K562 (cell line): ENCODE results near the gene PACSIN3. TPM values are rescaled to one million over a fixed set of nuclear protein-coding genes. Genes with fewer than 3 reads are reported as not detected.

ENCODE experiments used
- ATAC-seq: fragments of 200-7000 bp; cut with Tn5 transposase; 3 replicates; pipeline ENCODE4 v1.9.1; 2020; ENCODE audit warnings: moderate library complexity
- BruUV-seq: library from RNA; stranded (reverse); fragments of 400-500 nt; replicated peaks from 2 replicates; lab custom pipeline; 2021; lab: Mats Ljungman, UMichigan
- CTCF ChIA-PET: fragments of 300-600 bp; formaldehyde crosslinking; extraction: SDS; loops from one replicate; lab custom pipeline; 2021; ENCODE audit warnings: low intra/inter-chr PET ratio; lab: Yijun Ruan, JAX
- POLR2A ChIA-PET: fragments of 300-600, 350-650 bp; sonication (Branson Sonifier 250); formaldehyde crosslinking; extraction: SDS; loops from one replicate; lab custom pipeline; 2021; ENCODE audit warnings: antibody characterized with exemption, inconsistent platforms; lab: Yijun Ruan, JAX
- DNase-seq, 4 experiments: peaks; one replicate each; pipeline versions ENCODE4 v3.0.0 to v3.0.0-alpha.2; 2011 to 2018; ENCODE audit warnings: low spot score in 3 of 4, mixed read lengths in 3 of 4; ENCODE audit errors: extremely low read depth in 1 of 4
- FAIRE-seq: peaks from 2 replicates; lab custom pipeline; 2011; peaks lifted over from hg19 to GRCh38; lab: Jason Lieb, UNC
- H2AFZ ChIP-seq: 2 replicates; pipeline ENCODE4 v1.6.0; 2011; ENCODE audit warnings: low read depth, low read length, control low read depth, inconsistent platforms
- H3K27ac ChIP-seq: fragments of 200-600 bp; 3 replicates; pipeline ENCODE4 v1.8.0; 2011; ENCODE audit warnings: low read depth, mild to moderate bottlenecking, control low read depth, inconsistent platforms, low read length, moderate library complexity, mixed read lengths; ENCODE audit errors: extremely low read depth
- H3K27me3 ChIP-seq, 2 experiments: fragments of 300-600 bp in 1 of 2; 2 replicates in 1 of 2; 3 replicates in 1 of 2; pipeline versions ENCODE4 v1.6.0 to v1.8.0; 2011; ENCODE audit warnings: inconsistent platforms in 2 of 2, low read length in 2 of 2, mild to moderate bottlenecking in 1 of 2, mixed read lengths in 1 of 2, moderate library complexity in 1 of 2; ENCODE audit not compliant: control insufficient read depth in 2 of 2, insufficient read depth in 2 of 2
- H3K36me3 ChIP-seq: fragments of 300-600 bp; 3 replicates; pipeline ENCODE4 v1.8.0; 2011; ENCODE audit warnings: mild to moderate bottlenecking, low read length, inconsistent platforms; ENCODE audit not compliant: control insufficient read depth, insufficient read depth
- H3K4me1 ChIP-seq, 2 experiments: fragments of 200-600 bp in 1 of 2; replicated peaks in 1 of 2; 2 replicates in 1 of 2; 3 replicates in 1 of 2; pipeline versions ENCODE4 v1.5.1 to v1.8.0; 2011; ENCODE audit warnings: inconsistent platforms in 2 of 2, low read length in 2 of 2, mild to moderate bottlenecking in 1 of 2, mixed read lengths in 1 of 2, moderate library complexity in 1 of 2; ENCODE audit not compliant: control insufficient read depth in 2 of 2, insufficient read depth in 2 of 2
- H3K4me2 ChIP-seq: 2 replicates; pipeline ENCODE4 v1.6.1; 2011; ENCODE audit warnings: low read length, control low read depth, inconsistent platforms, mixed read lengths; ENCODE audit not compliant: insufficient read depth
- H3K4me3 ChIP-seq: fragments of 200-600 bp; sonication (generic), shearing (Covaris generic); 2 replicates; pipeline ENCODE4 v1.5.1; 2016; ENCODE audit warnings: control low read depth, inconsistent platforms
- H3K79me2 ChIP-seq: fragments of 200-600 bp; 3 replicates; pipeline ENCODE4 v1.8.0; 2011; ENCODE audit warnings: low read length, inconsistent platforms; ENCODE audit not compliant: control insufficient read depth, insufficient read depth
- H3K9ac ChIP-seq, 2 experiments: 2 replicates each; pipeline versions ENCODE4 v1.6.0 to v1.6.1; 2011; ENCODE audit warnings: low read depth in 2 of 2, low read length in 2 of 2, control low read depth in 1 of 2, inconsistent platforms in 1 of 2, mild to moderate bottlenecking in 1 of 2, mixed read lengths in 1 of 2; ENCODE audit not compliant: insufficient read depth in 1 of 2
- H3K9me1 ChIP-seq: one replicate; pipeline ENCODE4 v1.6.0; 2011; ENCODE audit warnings: inconsistent platforms, mild to moderate bottlenecking, low read length, moderate library complexity; ENCODE audit not compliant: control insufficient read depth, insufficient read depth
- H3K9me3 ChIP-seq: replicated peaks from 2 replicates; pipeline ENCODE4 v1.5.1; 2011; ENCODE audit warnings: low read depth, low read length, inconsistent platforms; ENCODE audit not compliant: control insufficient read depth, insufficient read depth
- H4K20me1 ChIP-seq: replicated peaks from 2 replicates; pipeline ENCODE4 v1.6.1; 2011; ENCODE audit warnings: low read length, inconsistent platforms, mixed read lengths; ENCODE audit not compliant: control insufficient read depth, insufficient read depth
- CCAR2 ChIP-seq: fragments of 200-400 bp; formaldehyde crosslinking; IDR thresholded peaks from 2 replicates; pipeline ENCODE4 v1.6.1; 2017; ENCODE audit warnings: mild to moderate bottlenecking, low read depth, low read length
- CTBP1 ChIP-seq: fragments of 450-650 bp; IDR thresholded peaks from 2 replicates; pipeline ENCODE4 v1.6.1; 2016; ENCODE audit warnings: borderline replicate concordance
- E2F5 ChIP-seq: sonication (generic); formaldehyde crosslinking; IDR thresholded peaks from 2 replicates; pipeline ENCODE4 v1.8.0; 2022; ENCODE audit warnings: mild to moderate bottlenecking, missing genetic modification reagents
- ELK1 ChIP-seq: sonication (generic); formaldehyde crosslinking; IDR thresholded peaks from 2 replicates; pipeline ENCODE4 v1.8.1; 2022; ENCODE audit warnings: missing genetic modification reagents
- ESRRA ChIP-seq: fragments of 450-650 bp; IDR thresholded peaks from 2 replicates; pipeline ENCODE4 v1.6.1; 2014; ENCODE audit warnings: low read depth, mild to moderate bottlenecking, moderate library complexity, borderline replicate concordance
- JUND ChIP-seq, 2 experiments: IDR thresholded peaks; 2 replicates in 1 of 2; 3 replicates in 1 of 2; pipeline ENCODE4 v1.6.1; 2011; ENCODE audit warnings: borderline replicate concordance in 2 of 2, low read depth in 2 of 2, low read length in 2 of 2, improper control_type of control experiment in 1 of 2, missing biosample characterization in 1 of 2, missing genetic modification characterization in 1 of 2, missing genetic modification reagents in 1 of 2
- NCOA4 ChIP-seq: fragments of 450-650 bp; IDR thresholded peaks from 2 replicates; pipeline ENCODE4 v1.6.1; 2018; ENCODE audit warnings: mild to moderate bottlenecking; ENCODE audit not compliant: partially characterized antibody
- SAFB ChIP-seq: fragments of 200-400 bp; formaldehyde crosslinking; IDR thresholded peaks from 2 replicates; pipeline ENCODE4 v1.6.1; 2017; ENCODE audit warnings: low read depth, low read length, borderline replicate concordance
- ZNF146 ChIP-seq: IDR thresholded peaks from one replicate; pipeline ENCODE4 v1.6.1; 2018; ENCODE audit warnings: missing compliant biosample characterization; ENCODE audit not compliant: unreplicated experiment
- ZNF41 ChIP-seq: fragments of 250-450 bp; sonication (Bioruptor Pico); conservative IDR thresholded peaks from 2 replicates; pipeline ENCODE4 v1.4.0; 2020; ENCODE audit warnings: mild to moderate bottlenecking
- ZNF586 ChIP-seq: fragments of 450-650 bp; formaldehyde crosslinking; conservative IDR thresholded peaks from 2 replicates; pipeline ENCODE4 v1.4.0; 2020; ENCODE audit warnings: mild to moderate bottlenecking, moderate library complexity
- WGBS: fragments of 100-300 bp; shearing (Covaris generic); methylation state at CpG from one replicate; pipeline ENCODE4 v1.1.6; 2016; ENCODE audit warnings: low coverage, mixed read lengths; ENCODE audit not compliant: insufficient coverage; ENCODE audit errors: missing lambda C conversion rate; 5-methylcytosine and 5-hydroxymethylcytosine counted together
- in situ Hi-C: fragments of 300-500 bp; cut with MboI; formaldehyde crosslinking; loops from 4 replicates; pipeline ENCODE4 v1.15.0; 2018; ENCODE audit warnings: inconsistent platforms, mixed read lengths
- intact Hi-C: fragments of 100-400 bp; cut with micrococcal nuclease; formaldehyde crosslinking; loops from 2 replicates; pipeline ENCODE4 v1.14.2; 2022
- polyA plus RNA-seq, 8 experiments: library from polyadenylated mRNA; depleted of rRNA in 4 of 8; stranded (reverse) in 5 of 8; unstranded in 3 of 8; fragments of >200 nt; fragmentation: Nextera tagmentation in 2 of 8; fragmentation: Illumina TruSeq in 1 of 8; extraction: Ambion mirVana in 2 of 8; extraction: Trizol in 1 of 8; gene quantifications; 2 replicates each; pipeline versions ENCODE4 v1.2.1 to v1.2.3, GENCODE V29; 2011 to 2014; ENCODE audit warnings: inconsistent platforms in 1 of 8, missing spikeins in 1 of 8
- total RNA-seq, 7 experiments: library from RNA; depleted of rRNA in 6 of 7; stranded (reverse); fragments of >200 nt in 6 of 7; fragmentation: Illumina TruSeq in 2 of 7; extraction: Trizol in 2 of 7; gene quantifications; 2 replicates each; pipeline versions ENCODE4 v1.2.1 to v1.2.3, GENCODE V29; 2011 to 2021; ENCODE audit warnings: low replicate concordance in 1 of 7
- TF ChIP-seq, protein P1 (sequence below): fragments of 250-450 bp; sonication (Bioruptor Pico); IDR thresholded peaks from 2 replicates; pipeline ENCODE4 v1.5.1; 2021; ENCODE audit warnings: mild to moderate bottlenecking

PACSIN3 gene
- total and polyA plus RNA-seq, 9 of the 15 experiments (the other 6 are each of a cell fraction or from before 2014, with no cell fraction given), result 0.13 to 18.1 (median 7.1) TPM

DNA sequence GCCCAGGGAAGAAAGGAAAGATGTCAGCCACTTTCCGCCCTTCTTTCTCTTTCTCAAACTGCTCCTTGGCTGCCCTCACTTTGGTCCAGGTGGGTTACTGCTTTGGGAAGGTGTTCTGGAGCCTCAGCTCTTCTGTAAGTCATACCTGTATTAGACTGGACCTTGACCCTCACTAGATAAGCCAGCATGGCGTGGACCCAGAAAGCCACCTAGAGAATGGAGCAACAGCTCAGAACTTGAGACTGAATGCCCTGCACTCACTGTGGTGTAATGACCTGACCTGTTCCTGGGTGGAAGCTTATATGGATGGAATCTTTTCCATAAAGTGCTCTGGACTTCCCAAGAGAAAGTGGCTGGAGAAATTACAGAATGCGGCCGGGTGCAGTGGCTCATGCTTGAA lies 46.8 kb upstream of the PACSIN3 start:
- in situ Hi-C loops (no loop called here), intact Hi-C loops (no loop called here)
- POLR2A ChIA-PET, result interaction anchor here (0.6 to 10.7 kb wide), 5 partner anchors 11 to 44 kb away, joined by 3 to 110 read pairs (median 4); partner anchors contain the start of gene ACP2
- CTCF ChIA-PET, result interaction anchor here (0.6 to 2.0 kb wide), 4 partner anchors 121 to 221 kb away, joined by 3 to 9 read pairs (median 4); partner anchors contain the start of genes MYBPC3 and SLC39A13
- no peak overlapping the region for H2AFZ ChIP-seq
- H3K79me2 ChIP-seq, result no peaks in the 10 kb centered on the region
- FAIRE-seq, result no peak
- H3K9me1 ChIP-seq, result peaks cover 2% of the 10 kb centered on the region
- H3K27ac ChIP-seq, result no peak overlapping the region
- no peak for TF ChIP-seq ZNF41 (CRISPR knock-in tag)
- WGBS, result 81% methylated on average over 4 of the region's 4 CpGs
- no peak for DNase-seq
- H3K4me1 ChIP-seq, result peaks cover 4 to 5% of the 10 kb centered on the region in 2 experiments; a peak in 2 of 5 replicates
- H4K20me1 ChIP-seq, result no peaks in the 10 kb centered on the region
- no peak overlapping the region for H3K9ac ChIP-seq
- peaks cover 5% of the 10 kb centered on the region; the same call in 2 of the 3 replicates for H3K36me3 ChIP-seq
- no peak overlapping the region for H3K4me2 ChIP-seq
- H3K9me3 ChIP-seq, result no peaks in the 10 kb centered on the region
- no TSS peak for BruUV-seq
- H3K4me3 ChIP-seq, result no peak overlapping the region
- H3K27me3 ChIP-seq, result no peaks in the 10 kb centered on the region
- no peak for ATAC-seq

GRCh38 chr11:47229161-47229560 lies 42.9 kb upstream of the PACSIN3 start:
- H3K27me3 ChIP-seq, result no peaks in the 10 kb centered on the region
- H3K9ac ChIP-seq, result no peak overlapping the region
- H3K27ac ChIP-seq, result no peak overlapping the region
- H4K20me1 ChIP-seq, result no peaks in the 10 kb centered on the region
- ChIA-PET POLR2A (interaction anchor here (1.4 to 10.7 kb wide), 2 partner anchors 14 to 17 kb away, joined by 5 to 110 read pairs; partner anchors contain the start of genes ACP2 and DDB2), CTCF (no interaction called here)
- H3K79me2 ChIP-seq, result no peaks in the 10 kb centered on the region
- H3K9me1 ChIP-seq, result peaks cover 2% of the 10 kb centered on the region
- no peaks in the 10 kb centered on the region for H3K4me1 ChIP-seq
- no peak overlapping the region for H3K4me2 ChIP-seq
- no peak for FAIRE-seq
- peak in 1 of 4 experiments; percentile 8 for DNase-seq
- WGBS, result 70% methylated on average over 7 of the region's 8 CpGs
- H2AFZ ChIP-seq, result no peak overlapping the region
- no peaks in the 10 kb centered on the region for H3K36me3 ChIP-seq
- BruUV-seq, result no TSS peak
- no peak for ATAC-seq
- H3K4me3 ChIP-seq, result no peak overlapping the region
- H3K9me3 ChIP-seq, result no peaks in the 10 kb centered on the region
- in situ Hi-C loops, result no loop called here
- intact Hi-C loops, result no loop called here
- TF ChIP-seq E2F5 (CRISPR knock-in tag) (no peak), CTBP1 (no peak), JUND (IDR thresholded peaks at IDR 0.05; ENCODE audit: borderline replicate concordance, low read depth, low read length) (no peak), JUND (tag; IDR thresholded peaks at IDR 0.05; ENCODE audit: borderline replicate concordance, low read depth, low read length) (no peak), ZNF586 (CRISPR knock-in tag) (no peak), CCAR2 (no peak), ELK1 (CRISPR knock-in tag) (no peak), NCOA4 (no peak), ESRRA (no peak), SAFB (no peak), ZNF146 (no peak)
- TF ChIP-seq, protein P1, sequence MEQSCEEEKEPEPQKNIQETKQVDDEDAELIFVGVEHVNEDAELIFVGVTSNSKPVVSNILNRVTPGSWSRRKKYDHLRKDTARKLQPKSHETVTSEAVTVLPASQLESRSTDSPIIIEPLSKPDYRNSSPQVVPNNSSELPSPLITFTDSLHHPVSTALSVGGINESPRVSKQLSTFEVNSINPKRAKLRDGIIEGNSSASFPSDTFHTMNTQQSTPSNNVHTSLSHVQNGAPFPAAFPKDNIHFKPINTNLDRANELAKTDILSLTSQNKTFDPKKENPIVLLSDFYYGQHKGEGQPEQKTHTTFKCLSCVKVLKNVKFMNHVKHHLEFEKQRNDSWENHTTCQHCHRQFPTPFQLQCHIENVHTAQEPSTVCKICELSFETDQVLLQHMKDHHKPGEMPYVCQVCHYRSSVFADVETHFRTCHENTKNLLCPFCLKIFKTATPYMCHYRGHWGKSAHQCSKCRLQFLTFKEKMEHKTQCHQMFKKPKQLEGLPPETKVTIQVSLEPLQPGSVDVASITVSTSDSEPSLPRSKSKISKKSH (CRISPR knock-in tag), result no peak
